Type B pancreatic cell (in vitro differentiated cells): Measurements from ENCODE around the gene PIP4K2A. TPM values are rescaled to one million over a fixed set of nuclear protein-coding genes. Genes with fewer than 3 reads are reported as not detected.
"Not testable (repeated sequence)": the region's sequence is repeated elsewhere in the genome, so short reads cannot be mapped to it uniquely, and the experiment has no call there.

Experiments
- DNase-seq: peaks from one replicate; pipeline ENCODE4 v3.0.0; 2021; ENCODE audit warnings: mixed read lengths; ENCODE audit not compliant: unreplicated experiment; ENCODE audit errors: extremely low spot score
- H3K27ac Mint-ChIP-seq: 2 replicates; pipeline ENCODE4 v1.8.0; 2021; ENCODE audit warnings: mild to moderate bottlenecking, mixed read lengths
- H3K27me3 Mint-ChIP-seq: 2 replicates; pipeline ENCODE4 v1.8.0; 2021; ENCODE audit warnings: mixed read lengths
- H3K36me3 Mint-ChIP-seq: 2 replicates; pipeline ENCODE4 v1.8.0; 2021; ENCODE audit warnings: mixed read lengths
- H3K4me1 Mint-ChIP-seq: one replicate; pipeline ENCODE4 v1.8.0; 2021; ENCODE audit warnings: mixed read lengths; ENCODE audit not compliant: unreplicated experiment
- H3K4me3 Mint-ChIP-seq: 2 replicates; pipeline ENCODE4 v1.8.0; 2021; ENCODE audit warnings: mild to moderate bottlenecking, mixed read lengths
- H3K9me3 Mint-ChIP-seq: 2 replicates; pipeline ENCODE4 v1.8.0; 2021; ENCODE audit warnings: mixed read lengths
- total RNA-seq: library from RNA; stranded (reverse); gene quantifications from 2 replicates; pipeline ENCODE4 v1.2.1, GENCODE V29; 2021; ENCODE audit warnings: low replicate concordance
- TF ChIP-seq, protein P1 (sequence below): fragments of 200-600 bp; sonication (generic); conservative IDR thresholded peaks from 2 replicates; pipeline ENCODE4 v1.5.0; 2021; ENCODE audit warnings: antibody characterized with exemption, mild to moderate bottlenecking

The PIP4K2A gene
- total RNA-seq, 1 donor from 2014 or later: 15.7 TPM

- no peaks in the 10 kb centered on the region for H3K27me3 Mint-ChIP-seq
- peaks cover 7% of the 10 kb centered on the region for H3K36me3 Mint-ChIP-seq
- no peak overlapping the region for H3K4me3 Mint-ChIP-seq
- no peak for DNase-seq
- peaks cover 4% of the 10 kb centered on the region for H3K4me1 Mint-ChIP-seq
- H3K27ac Mint-ChIP-seq: no peak overlapping the region
- TF ChIP-seq, protein P1, sequence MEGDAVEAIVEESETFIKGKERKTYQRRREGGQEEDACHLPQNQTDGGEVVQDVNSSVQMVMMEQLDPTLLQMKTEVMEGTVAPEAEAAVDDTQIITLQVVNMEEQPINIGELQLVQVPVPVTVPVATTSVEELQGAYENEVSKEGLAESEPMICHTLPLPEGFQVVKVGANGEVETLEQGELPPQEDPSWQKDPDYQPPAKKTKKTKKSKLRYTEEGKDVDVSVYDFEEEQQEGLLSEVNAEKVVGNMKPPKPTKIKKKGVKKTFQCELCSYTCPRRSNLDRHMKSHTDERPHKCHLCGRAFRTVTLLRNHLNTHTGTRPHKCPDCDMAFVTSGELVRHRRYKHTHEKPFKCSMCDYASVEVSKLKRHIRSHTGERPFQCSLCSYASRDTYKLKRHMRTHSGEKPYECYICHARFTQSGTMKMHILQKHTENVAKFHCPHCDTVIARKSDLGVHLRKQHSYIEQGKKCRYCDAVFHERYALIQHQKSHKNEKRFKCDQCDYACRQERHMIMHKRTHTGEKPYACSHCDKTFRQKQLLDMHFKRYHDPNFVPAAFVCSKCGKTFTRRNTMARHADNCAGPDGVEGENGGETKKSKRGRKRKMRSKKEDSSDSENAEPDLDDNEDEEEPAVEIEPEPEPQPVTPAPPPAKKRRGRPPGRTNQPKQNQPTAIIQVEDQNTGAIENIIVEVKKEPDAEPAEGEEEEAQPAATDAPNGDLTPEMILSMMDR: no peak
- H3K9me3 Mint-ChIP-seq: no peaks in the 10 kb centered on the region
Measured at GRCh38 chr10:22693371-22693784, 21.0 kb downstream of the PIP4K2A start.

DNA sequence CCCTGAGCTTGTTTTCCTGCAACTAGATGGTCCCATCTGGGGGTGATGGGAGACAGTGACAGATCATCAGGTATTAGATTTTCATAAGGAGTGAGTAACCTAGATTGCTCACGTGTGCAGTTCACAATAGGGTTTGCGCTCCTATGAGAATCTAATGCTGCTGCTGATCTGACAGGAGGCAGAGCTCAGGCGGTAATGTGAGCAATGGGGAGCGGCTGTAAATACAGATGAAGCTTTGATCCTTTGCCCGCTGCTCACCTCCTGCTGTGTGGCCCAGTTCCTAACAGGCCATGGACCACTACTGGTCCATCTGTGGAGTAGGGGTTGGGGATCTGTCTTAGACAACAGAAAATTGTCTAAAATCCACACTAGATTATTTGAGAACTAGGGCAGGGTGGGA is 22.3 kb downstream of the PIP4K2A start:
- H3K27me3 Mint-ChIP-seq, DNase-seq, H3K4me1 Mint-ChIP-seq, H3K9me3 Mint-ChIP-seq, H3K27ac Mint-ChIP-seq, H3K4me3 Mint-ChIP-seq: not testable (repeated sequence)
- peaks cover 11% of the 10 kb centered on the region for H3K36me3 Mint-ChIP-seq

GRCh38 chr10:22690614-22691431 is 23.6 kb downstream of the PIP4K2A start:
- no peak overlapping the region for H3K4me3 Mint-ChIP-seq
- no peak overlapping the region for H3K27ac Mint-ChIP-seq
- H3K36me3 Mint-ChIP-seq: peaks cover 11% of the 10 kb centered on the region
- peaks cover 5% of the 10 kb centered on the region for H3K9me3 Mint-ChIP-seq
- TF ChIP-seq, protein P1: no peak
- H3K4me1 Mint-ChIP-seq: peaks cover 4% of the 10 kb centered on the region
- no peaks in the 10 kb centered on the region for H3K27me3 Mint-ChIP-seq
- DNase-seq: no peak

GRCh38 chr10:22690158-22690557 is 24.2 kb downstream of the PIP4K2A start:
- Mint-ChIP-seq H3K27me3 (no peaks in the 10 kb centered on the region), H3K4me1 (peaks cover 4% of the 10 kb centered on the region), H3K9me3 (peaks cover 5% of the 10 kb centered on the region), H3K27ac (no peak overlapping the region), H3K4me3 (no peak overlapping the region), H3K36me3 (peaks cover 11% of the 10 kb centered on the region)
- DNase-seq: no peak
- TF ChIP-seq, protein P1: no peak

DNA sequence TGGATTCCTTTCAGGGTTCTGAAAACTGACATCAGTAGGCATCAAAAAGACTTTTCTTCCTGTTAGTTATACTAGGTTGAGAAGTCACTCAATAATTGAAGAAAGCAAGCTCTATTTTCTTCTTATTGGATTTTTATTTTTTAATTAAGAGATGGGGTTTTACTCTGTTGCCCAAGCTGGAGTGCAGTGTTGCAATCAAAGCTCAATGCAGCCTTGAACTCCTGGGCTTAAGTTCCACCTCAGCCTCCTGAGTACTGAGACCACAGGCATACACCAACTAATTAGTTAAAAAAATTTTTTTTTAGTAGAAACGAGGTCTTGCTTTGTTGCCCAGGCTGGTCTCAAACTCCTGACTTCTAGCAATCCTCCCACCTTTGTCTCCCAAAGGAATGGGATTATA is 28.0 kb downstream of the PIP4K2A start:
- no peaks in the 10 kb centered on the region for H3K27me3 Mint-ChIP-seq
- H3K4me3 Mint-ChIP-seq: no peak overlapping the region
- no peak overlapping the region for H3K27ac Mint-ChIP-seq
- peaks cover 5% of the 10 kb centered on the region for H3K9me3 Mint-ChIP-seq
- no peak for DNase-seq
- H3K36me3 Mint-ChIP-seq: peaks cover 7% of the 10 kb centered on the region
- TF ChIP-seq, protein P1: no peak
- H3K4me1 Mint-ChIP-seq: peaks cover 23% of the 10 kb centered on the region

DNA sequence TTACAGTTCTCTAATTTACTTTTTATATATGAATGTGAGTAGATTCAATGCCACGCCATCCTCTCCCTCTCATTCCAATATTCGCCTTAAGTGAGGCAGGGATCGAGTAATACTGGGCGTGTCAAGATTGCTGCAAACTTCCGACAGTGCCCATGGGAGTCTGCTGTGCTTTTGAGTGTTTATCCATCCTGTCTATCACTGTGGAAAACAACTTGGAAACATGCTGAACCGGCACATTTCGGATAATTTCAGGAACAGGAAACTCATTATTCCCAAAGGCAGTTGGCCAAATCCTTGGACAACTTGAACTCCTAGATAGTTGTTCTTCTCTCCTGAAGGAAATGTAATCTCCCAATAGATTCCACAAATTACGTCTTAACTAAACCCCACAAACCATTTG is 28.5 kb downstream of the PIP4K2A start:
- Mint-ChIP-seq H3K4me3 (no peak overlapping the region), H3K27ac (no peak overlapping the region), H3K9me3 (peaks cover 5% of the 10 kb centered on the region), H3K4me1 (peaks cover 20% of the 10 kb centered on the region), H3K36me3 (peaks cover 7% of the 10 kb centered on the region), H3K27me3 (no peaks in the 10 kb centered on the region)
- DNase-seq: no peak
- TF ChIP-seq, protein P1: no peak
